H9 (cell line): ENCODE results near the gene TUBB1. TPM values are rescaled to one million over a fixed set of nuclear protein-coding genes. Genes with fewer than 3 reads are reported as not detected.

Source experiments
- DNase-seq: peaks from one replicate; pipeline ENCODE4 v3.0.0-alpha.2; 2017
- H2AFZ ChIP-seq: one replicate; pipeline ENCODE4 v1.6.1; 2013; ENCODE audit warnings: mild to moderate bottlenecking, low read length, control low read depth, moderate library complexity
- H2AK5ac ChIP-seq: 2 replicates; pipeline ENCODE4 v1.6.1; 2013; ENCODE audit warnings: low read length, control low read depth, mixed read lengths; ENCODE audit not compliant: insufficient read length
- H2BK120ac ChIP-seq: one replicate; pipeline ENCODE4 v1.6.1; 2013; ENCODE audit warnings: low read depth, mild to moderate bottlenecking, low read length, control low read depth, inconsistent platforms; ENCODE audit not compliant: poor library complexity, severe bottlenecking
- H2BK12ac ChIP-seq: 2 replicates; pipeline ENCODE4 v1.6.1; 2013; ENCODE audit warnings: low read length, control low read depth, mixed read lengths, low read depth; ENCODE audit not compliant: insufficient read length
- H2BK15ac ChIP-seq: 2 replicates; pipeline ENCODE4 v1.6.1; 2013; ENCODE audit warnings: low read depth, low read length, control low read depth
- H2BK20ac ChIP-seq: one replicate; pipeline ENCODE4 v1.6.1; 2013; ENCODE audit warnings: low read depth, mild to moderate bottlenecking, low read length, control low read depth, inconsistent platforms; ENCODE audit not compliant: poor library complexity, severe bottlenecking
- H2BK5ac ChIP-seq: 2 replicates; pipeline ENCODE4 v1.6.1; 2013; ENCODE audit warnings: low read length, control low read depth, mixed read lengths; ENCODE audit not compliant: insufficient read length
- H3K14ac ChIP-seq: 2 replicates; pipeline ENCODE4 v1.6.1; 2013; ENCODE audit warnings: low read length, control low read depth; ENCODE audit not compliant: insufficient read depth
- H3K18ac ChIP-seq: 2 replicates; pipeline ENCODE4 v1.6.1; 2013; ENCODE audit warnings: low read depth, mild to moderate bottlenecking, mixed read lengths, low read length, control low read depth; ENCODE audit not compliant: insufficient read length
- H3K23ac ChIP-seq: 2 replicates; pipeline ENCODE4 v1.6.1; 2013; ENCODE audit warnings: low read length, control low read depth, mixed read lengths, low read depth; ENCODE audit not compliant: insufficient read length
- H3K23me2 ChIP-seq: 2 replicates; pipeline ENCODE4 v1.6.1; 2013; ENCODE audit warnings: low read depth, mild to moderate bottlenecking, mixed read lengths, low read length, control low read depth; ENCODE audit not compliant: insufficient read length, poor library complexity, severe bottlenecking
- H3K27ac ChIP-seq: 2 replicates; pipeline ENCODE4 v1.5.1; 2013; ENCODE audit warnings: low read length, control low read depth, mixed read lengths, low read depth; ENCODE audit not compliant: insufficient read length
- H3K27me3 ChIP-seq: 2 replicates; pipeline ENCODE4 v1.6.1; 2013; ENCODE audit warnings: low read length, control low read depth, inconsistent platforms; ENCODE audit not compliant: insufficient read depth
- H3K4ac ChIP-seq: 2 replicates; pipeline ENCODE4 v1.6.1; 2013; ENCODE audit warnings: low read depth, mild to moderate bottlenecking, control low read depth, inconsistent platforms, low read length, moderate library complexity
- H3K4me1 ChIP-seq: 2 replicates; pipeline ENCODE4 v1.6.1; 2013; ENCODE audit warnings: low read length, control low read depth, inconsistent platforms; ENCODE audit not compliant: insufficient read depth
- H3K4me2 ChIP-seq: 2 replicates; pipeline ENCODE4 v1.6.1; 2013; ENCODE audit warnings: low read length, control low read depth, mixed read lengths; ENCODE audit not compliant: insufficient read length, insufficient read depth
- H3K56ac ChIP-seq: 2 replicates; pipeline ENCODE4 v1.6.1; 2013; ENCODE audit warnings: low read depth, mild to moderate bottlenecking, mixed read lengths, low read length, control low read depth; ENCODE audit not compliant: insufficient read length
- H3K79me1 ChIP-seq: 2 replicates; pipeline ENCODE4 v1.6.1; 2013; ENCODE audit warnings: low read depth, mild to moderate bottlenecking, moderate library complexity, low read length, control low read depth, inconsistent platforms; ENCODE audit not compliant: insufficient read depth, poor library complexity, severe bottlenecking
- H3K79me2 ChIP-seq: 2 replicates; pipeline ENCODE4 v1.6.1; 2013; ENCODE audit warnings: low read length, control low read depth, inconsistent platforms; ENCODE audit not compliant: insufficient read depth
- H3K9ac ChIP-seq: 2 replicates; pipeline ENCODE4 v1.6.1; 2013; ENCODE audit warnings: low read length, control low read depth, mixed read lengths; ENCODE audit not compliant: insufficient read length; ENCODE audit errors: extremely low read depth
- H3K9me3 ChIP-seq: one replicate; pipeline ENCODE4 v1.6.1; 2013; ENCODE audit warnings: low read depth, low read length, inconsistent platforms; ENCODE audit not compliant: control insufficient read depth
- H3T11ph ChIP-seq: one replicate; pipeline ENCODE4 v1.6.1; 2013; ENCODE audit warnings: mild to moderate bottlenecking, low read length, control low read depth, inconsistent platforms
- H4K20me1 ChIP-seq: one replicate; pipeline ENCODE4 v1.6.1; 2013; ENCODE audit not compliant: control insufficient read depth, insufficient read length, insufficient read depth
- H4K5ac ChIP-seq: 2 replicates; pipeline ENCODE4 v1.6.1; 2013; ENCODE audit warnings: low read depth, mild to moderate bottlenecking, mixed read lengths, low read length, control low read depth; ENCODE audit not compliant: insufficient read length
- H4K8ac ChIP-seq: replicated peaks from 2 replicates; pipeline ENCODE4 v1.6.1; 2013; ENCODE audit warnings: low read length, control low read depth, mixed read lengths, low read depth; ENCODE audit not compliant: insufficient read length
- H4K91ac ChIP-seq: 2 replicates; pipeline ENCODE4 v1.6.1; 2013; ENCODE audit warnings: low read depth, mild to moderate bottlenecking, moderate library complexity, mixed read lengths, low read length, control low read depth; ENCODE audit not compliant: insufficient read length
- H3K27ac Mint-ChIP-seq, 3 experiments: 2 replicates in 2 of 3; 3 replicates in 1 of 3; pipeline ENCODE4 v1.8.0; 2020 to 2021; ENCODE audit warnings: mixed read lengths in 3 of 3, mild to moderate bottlenecking in 1 of 3, moderate library complexity in 1 of 3
- H3K27me3 Mint-ChIP-seq: 2 replicates; pipeline ENCODE4 v1.8.0; 2021; ENCODE audit warnings: low read depth, mild to moderate bottlenecking, moderate library complexity, mixed read lengths
- H3K36me3 Mint-ChIP-seq, 3 experiments: 2 replicates in 2 of 3; 3 replicates in 1 of 3; pipeline ENCODE4 v1.8.0; 2020 to 2021; ENCODE audit warnings: low read depth in 3 of 3, mixed read lengths in 3 of 3; ENCODE audit not compliant: insufficient read depth in 1 of 3
- H3K4me1 Mint-ChIP-seq, 2 experiments: 2 replicates each; pipeline ENCODE4 v1.8.0; 2020; ENCODE audit warnings: mixed read lengths in 2 of 2
- H3K4me3 Mint-ChIP-seq, 2 experiments: 2 replicates in 1 of 2; 3 replicates in 1 of 2; pipeline ENCODE4 v1.8.0; 2020 to 2021; ENCODE audit warnings: mild to moderate bottlenecking in 2 of 2, mixed read lengths in 2 of 2, moderate library complexity in 1 of 2
- H3K9me3 Mint-ChIP-seq, 2 experiments: 2 replicates in 1 of 2; 3 replicates in 1 of 2; pipeline ENCODE4 v1.8.0; 2020; ENCODE audit warnings: mild to moderate bottlenecking in 2 of 2, mixed read lengths in 2 of 2, moderate library complexity in 1 of 2
- WGBS: extraction: QIAGEN DNeasy Blood & Tissue Kit; methylation state at CpG from one replicate; pipeline ENCODE4 v1.1.7; 2013; ENCODE audit warnings: missing lambda C conversion rate, low lambda C conversion rate, mixed read lengths; ENCODE audit not compliant: insufficient read length; ENCODE audit errors: extremely low coverage; 5-methylcytosine and 5-hydroxymethylcytosine counted together
- total RNA-seq: library from RNA; stranded (reverse); gene quantifications from 2 replicates; pipeline ENCODE4 v1.2.1, GENCODE V29; 2021
- TF ChIP-seq, protein P1 (sequence below): fragments of 200-600 bp; sonication (generic); conservative IDR thresholded peaks from 3 replicates; pipeline ENCODE4 v1.8.0; 2021; ENCODE audit warnings: antibody characterized with exemption, mild to moderate bottlenecking

Gene TUBB1
- total RNA-seq, 1 experiment from 2014 or later = not detected

- peaks cover 13% of the 10 kb centered on the region for H3K27me3 Mint-ChIP-seq
- DNase-seq = no peak
- WGBS = no CpG with 5 or more reads among the region's 10 CpGs
These were observed 412 bp upstream of the TUBB1 start for GRCh38 chr20:59018817-59019216.

More at GRCh38 chr20:59018817-59019216, 412 bp upstream of the TUBB1 start:
- H3K27me3 ChIP-seq = no peaks in the 10 kb centered on the region
- no peak overlapping the region for H4K91ac ChIP-seq
- H3K27ac Mint-ChIP-seq = peak overlapping the region in 1 of 3 experiments; percentile 85; a peak in 1 of 7 replicates
- peaks cover 3 to 16% (median 16%) of the 10 kb centered on the region in 3 experiments; a peak in 5 of 7 replicates for H3K36me3 Mint-ChIP-seq
- H2BK5ac ChIP-seq = no peak overlapping the region
- H3K4me1 ChIP-seq = no peaks in the 10 kb centered on the region
- H3K9me3 ChIP-seq = no peaks in the 10 kb centered on the region
- H3K56ac ChIP-seq = no peak overlapping the region
- H2AK5ac ChIP-seq = no peak overlapping the region
- no peaks in the 10 kb centered on the region for H3K79me2 ChIP-seq
- H4K20me1 ChIP-seq = no peaks in the 10 kb centered on the region
- TF ChIP-seq, protein P1, sequence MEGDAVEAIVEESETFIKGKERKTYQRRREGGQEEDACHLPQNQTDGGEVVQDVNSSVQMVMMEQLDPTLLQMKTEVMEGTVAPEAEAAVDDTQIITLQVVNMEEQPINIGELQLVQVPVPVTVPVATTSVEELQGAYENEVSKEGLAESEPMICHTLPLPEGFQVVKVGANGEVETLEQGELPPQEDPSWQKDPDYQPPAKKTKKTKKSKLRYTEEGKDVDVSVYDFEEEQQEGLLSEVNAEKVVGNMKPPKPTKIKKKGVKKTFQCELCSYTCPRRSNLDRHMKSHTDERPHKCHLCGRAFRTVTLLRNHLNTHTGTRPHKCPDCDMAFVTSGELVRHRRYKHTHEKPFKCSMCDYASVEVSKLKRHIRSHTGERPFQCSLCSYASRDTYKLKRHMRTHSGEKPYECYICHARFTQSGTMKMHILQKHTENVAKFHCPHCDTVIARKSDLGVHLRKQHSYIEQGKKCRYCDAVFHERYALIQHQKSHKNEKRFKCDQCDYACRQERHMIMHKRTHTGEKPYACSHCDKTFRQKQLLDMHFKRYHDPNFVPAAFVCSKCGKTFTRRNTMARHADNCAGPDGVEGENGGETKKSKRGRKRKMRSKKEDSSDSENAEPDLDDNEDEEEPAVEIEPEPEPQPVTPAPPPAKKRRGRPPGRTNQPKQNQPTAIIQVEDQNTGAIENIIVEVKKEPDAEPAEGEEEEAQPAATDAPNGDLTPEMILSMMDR = no peak
- no peak overlapping the region for H2BK20ac ChIP-seq
- H3K18ac ChIP-seq = no peak overlapping the region
- no peak overlapping the region for H4K8ac ChIP-seq
- no peak overlapping the region for H2AFZ ChIP-seq
- no peak overlapping the region for H2BK12ac ChIP-seq
- H3K9me3 Mint-ChIP-seq = no peaks in the 10 kb centered on the region
- H3K9ac ChIP-seq = no peak overlapping the region
- no peak overlapping the region for H4K5ac ChIP-seq
- H2BK15ac ChIP-seq = no peak overlapping the region
- H3K4ac ChIP-seq = no peak overlapping the region
- no peak overlapping the region for H3K4me3 Mint-ChIP-seq
- H3T11ph ChIP-seq = no peak overlapping the region
- H3K14ac ChIP-seq = no peak overlapping the region
- no peak overlapping the region for H3K27ac ChIP-seq
- no peak overlapping the region for H3K23ac ChIP-seq
- H3K4me1 Mint-ChIP-seq = peaks cover 9 to 15% of the 10 kb centered on the region in 2 experiments; a peak in 3 of 4 replicates
- H2BK120ac ChIP-seq = no peak overlapping the region
- H3K4me2 ChIP-seq = no peak overlapping the region
- H3K79me1 ChIP-seq = no peaks in the 10 kb centered on the region
- H3K23me2 ChIP-seq = no peaks in the 10 kb centered on the region
